ENCODE measurements around the gene CDC14B. TPM values are rescaled to one million over a fixed set of nuclear protein-coding genes. Genes with fewer than 3 reads are reported as not detected.
A peak's percentile ranks its signal among the peaks of the same experiment; 100 is the strongest.

The CDC14B gene
- total RNA-seq, 1 experiment from 2014 or later = 57.1 TPM

DNA sequence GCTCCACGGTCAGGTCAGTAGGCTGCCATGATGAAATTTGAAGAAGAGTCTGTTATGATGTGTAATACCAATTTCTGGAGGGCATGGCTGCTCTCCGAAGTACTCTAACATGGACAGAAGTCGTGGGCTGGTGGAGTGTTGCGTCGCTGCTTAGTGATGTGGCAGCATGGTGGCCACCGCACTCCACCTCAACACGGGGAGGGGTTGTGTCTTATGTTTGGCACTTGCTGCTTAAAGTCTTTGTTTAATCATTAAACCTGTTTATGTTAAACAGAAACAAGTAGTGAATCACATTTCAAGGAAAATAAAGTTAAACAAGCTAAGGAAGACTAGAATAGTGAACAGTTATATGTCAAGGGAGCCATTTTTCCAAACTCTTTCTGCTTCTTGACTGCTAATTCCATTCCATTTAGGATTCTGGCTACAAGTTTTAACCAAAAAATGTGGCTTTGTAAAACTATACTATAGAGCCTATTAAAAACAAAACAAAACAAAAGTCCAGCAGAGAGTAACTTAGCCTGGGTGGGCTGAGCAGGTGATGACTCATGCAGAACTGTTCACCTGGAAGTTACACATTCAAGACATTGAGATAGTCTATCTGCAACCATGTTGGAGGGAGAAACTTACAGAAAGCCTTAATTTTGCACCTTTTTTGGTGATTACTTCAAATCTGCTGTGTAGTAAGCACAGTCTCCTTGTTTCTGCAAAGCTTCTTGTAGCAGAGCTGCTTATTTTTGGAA is 160.2 kb downstream of the CDC14B start:
- POLR2A ChIA-PET = no interaction called here
- TF ChIP-seq RELA (CRISPR knock-in tag; IDR thresholded peaks at IDR 0.05; ENCODE audit: borderline replicate concordance) = no peak
- no peak for TF ChIP-seq CREB1 (CRISPR knock-in tag; IDR thresholded peaks at IDR 0.05)
- TF ChIP-seq HMGA2 (CRISPR knock-in tag; IDR thresholded peaks at IDR 0.05) = no peak
- TF ChIP-seq, protein P1, sequence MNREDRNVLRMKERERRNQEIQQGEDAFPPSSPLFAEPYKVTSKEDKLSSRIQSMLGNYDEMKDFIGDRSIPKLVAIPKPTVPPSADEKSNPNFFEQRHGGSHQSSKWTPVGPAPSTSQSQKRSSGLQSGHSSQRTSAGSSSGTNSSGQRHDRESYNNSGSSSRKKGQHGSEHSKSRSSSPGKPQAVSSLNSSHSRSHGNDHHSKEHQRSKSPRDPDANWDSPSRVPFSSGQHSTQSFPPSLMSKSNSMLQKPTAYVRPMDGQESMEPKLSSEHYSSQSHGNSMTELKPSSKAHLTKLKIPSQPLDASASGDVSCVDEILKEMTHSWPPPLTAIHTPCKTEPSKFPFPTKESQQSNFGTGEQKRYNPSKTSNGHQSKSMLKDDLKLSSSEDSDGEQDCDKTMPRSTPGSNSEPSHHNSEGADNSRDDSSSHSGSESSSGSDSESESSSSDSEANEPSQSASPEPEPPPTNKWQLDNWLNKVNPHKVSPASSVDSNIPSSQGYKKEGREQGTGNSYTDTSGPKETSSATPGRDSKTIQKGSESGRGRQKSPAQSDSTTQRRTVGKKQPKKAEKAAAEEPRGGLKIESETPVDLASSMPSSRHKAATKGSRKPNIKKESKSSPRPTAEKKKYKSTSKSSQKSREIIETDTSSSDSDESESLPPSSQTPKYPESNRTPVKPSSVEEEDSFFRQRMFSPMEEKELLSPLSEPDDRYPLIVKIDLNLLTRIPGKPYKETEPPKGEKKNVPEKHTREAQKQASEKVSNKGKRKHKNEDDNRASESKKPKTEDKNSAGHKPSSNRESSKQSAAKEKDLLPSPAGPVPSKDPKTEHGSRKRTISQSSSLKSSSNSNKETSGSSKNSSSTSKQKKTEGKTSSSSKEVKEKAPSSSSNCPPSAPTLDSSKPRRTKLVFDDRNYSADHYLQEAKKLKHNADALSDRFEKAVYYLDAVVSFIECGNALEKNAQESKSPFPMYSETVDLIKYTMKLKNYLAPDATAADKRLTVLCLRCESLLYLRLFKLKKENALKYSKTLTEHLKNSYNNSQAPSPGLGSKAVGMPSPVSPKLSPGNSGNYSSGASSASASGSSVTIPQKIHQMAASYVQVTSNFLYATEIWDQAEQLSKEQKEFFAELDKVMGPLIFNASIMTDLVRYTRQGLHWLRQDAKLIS (CRISPR knock-in tag; IDR thresholded peaks at IDR 0.05; ENCODE audit: borderline replicate concordance) = no peak
- no peak for TF ChIP-seq ZNF219 (CRISPR knock-in tag; IDR thresholded peaks at IDR 0.05; ENCODE audit: borderline replicate concordance)
- TF ChIP-seq, protein P2, sequence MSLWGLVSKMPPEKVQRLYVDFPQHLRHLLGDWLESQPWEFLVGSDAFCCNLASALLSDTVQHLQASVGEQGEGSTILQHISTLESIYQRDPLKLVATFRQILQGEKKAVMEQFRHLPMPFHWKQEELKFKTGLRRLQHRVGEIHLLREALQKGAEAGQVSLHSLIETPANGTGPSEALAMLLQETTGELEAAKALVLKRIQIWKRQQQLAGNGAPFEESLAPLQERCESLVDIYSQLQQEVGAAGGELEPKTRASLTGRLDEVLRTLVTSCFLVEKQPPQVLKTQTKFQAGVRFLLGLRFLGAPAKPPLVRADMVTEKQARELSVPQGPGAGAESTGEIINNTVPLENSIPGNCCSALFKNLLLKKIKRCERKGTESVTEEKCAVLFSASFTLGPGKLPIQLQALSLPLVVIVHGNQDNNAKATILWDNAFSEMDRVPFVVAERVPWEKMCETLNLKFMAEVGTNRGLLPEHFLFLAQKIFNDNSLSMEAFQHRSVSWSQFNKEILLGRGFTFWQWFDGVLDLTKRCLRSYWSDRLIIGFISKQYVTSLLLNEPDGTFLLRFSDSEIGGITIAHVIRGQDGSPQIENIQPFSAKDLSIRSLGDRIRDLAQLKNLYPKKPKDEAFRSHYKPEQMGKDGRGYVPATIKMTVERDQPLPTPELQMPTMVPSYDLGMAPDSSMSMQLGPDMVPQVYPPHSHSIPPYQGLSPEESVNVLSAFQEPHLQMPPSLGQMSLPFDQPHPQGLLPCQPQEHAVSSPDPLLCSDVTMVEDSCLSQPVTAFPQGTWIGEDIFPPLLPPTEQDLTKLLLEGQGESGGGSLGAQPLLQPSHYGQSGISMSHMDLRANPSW (CRISPR knock-in tag; conservative IDR thresholded peaks at IDR 0.05; ENCODE audit: low read depth) = no peak
- no peak for TF ChIP-seq GTF2I (CRISPR knock-in tag; conservative IDR thresholded peaks at IDR 0.05)
- TF ChIP-seq ZNF263 (CRISPR knock-in tag; IDR thresholded peaks at IDR 0.05; ENCODE audit: low read depth) = no peak
- TF ChIP-seq ZNF121 (CRISPR knock-in tag; IDR thresholded peaks at IDR 0.05) = no peak
- TF ChIP-seq, protein P3, sequence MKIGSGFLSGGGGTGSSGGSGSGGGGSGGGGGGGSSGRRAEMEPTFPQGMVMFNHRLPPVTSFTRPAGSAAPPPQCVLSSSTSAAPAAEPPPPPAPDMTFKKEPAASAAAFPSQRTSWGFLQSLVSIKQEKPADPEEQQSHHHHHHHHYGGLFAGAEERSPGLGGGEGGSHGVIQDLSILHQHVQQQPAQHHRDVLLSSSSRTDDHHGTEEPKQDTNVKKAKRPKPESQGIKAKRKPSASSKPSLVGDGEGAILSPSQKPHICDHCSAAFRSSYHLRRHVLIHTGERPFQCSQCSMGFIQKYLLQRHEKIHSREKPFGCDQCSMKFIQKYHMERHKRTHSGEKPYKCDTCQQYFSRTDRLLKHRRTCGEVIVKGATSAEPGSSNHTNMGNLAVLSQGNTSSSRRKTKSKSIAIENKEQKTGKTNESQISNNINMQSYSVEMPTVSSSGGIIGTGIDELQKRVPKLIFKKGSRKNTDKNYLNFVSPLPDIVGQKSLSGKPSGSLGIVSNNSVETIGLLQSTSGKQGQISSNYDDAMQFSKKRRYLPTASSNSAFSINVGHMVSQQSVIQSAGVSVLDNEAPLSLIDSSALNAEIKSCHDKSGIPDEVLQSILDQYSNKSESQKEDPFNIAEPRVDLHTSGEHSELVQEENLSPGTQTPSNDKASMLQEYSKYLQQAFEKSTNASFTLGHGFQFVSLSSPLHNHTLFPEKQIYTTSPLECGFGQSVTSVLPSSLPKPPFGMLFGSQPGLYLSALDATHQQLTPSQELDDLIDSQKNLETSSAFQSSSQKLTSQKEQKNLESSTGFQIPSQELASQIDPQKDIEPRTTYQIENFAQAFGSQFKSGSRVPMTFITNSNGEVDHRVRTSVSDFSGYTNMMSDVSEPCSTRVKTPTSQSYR (CRISPR knock-in tag; IDR thresholded peaks at IDR 0.05) = no peak
- TF ChIP-seq, protein P4, sequence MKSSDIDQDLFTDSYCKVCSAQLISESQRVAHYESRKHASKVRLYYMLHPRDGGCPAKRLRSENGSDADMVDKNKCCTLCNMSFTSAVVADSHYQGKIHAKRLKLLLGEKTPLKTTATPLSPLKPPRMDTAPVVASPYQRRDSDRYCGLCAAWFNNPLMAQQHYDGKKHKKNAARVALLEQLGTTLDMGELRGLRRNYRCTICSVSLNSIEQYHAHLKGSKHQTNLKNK (CRISPR knock-in tag; IDR thresholded peaks at IDR 0.05) = no peak
- TF ChIP-seq FOXJ3 (CRISPR knock-in tag; IDR thresholded peaks at IDR 0.05; ENCODE audit: borderline replicate concordance) = no peak
- TF ChIP-seq ZBTB21 (CRISPR knock-in tag; IDR thresholded peaks at IDR 0.05; ENCODE audit: borderline replicate concordance) = no peak
- no peak for TF ChIP-seq ELF4 (CRISPR knock-in tag; IDR thresholded peaks at IDR 0.05; ENCODE audit: low read depth)
- TF ChIP-seq, protein P5, sequence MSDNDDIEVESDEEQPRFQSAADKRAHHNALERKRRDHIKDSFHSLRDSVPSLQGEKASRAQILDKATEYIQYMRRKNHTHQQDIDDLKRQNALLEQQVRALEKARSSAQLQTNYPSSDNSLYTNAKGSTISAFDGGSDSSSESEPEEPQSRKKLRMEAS (CRISPR knock-in tag; IDR thresholded peaks at IDR 0.05) = no peak
- no peak for TF ChIP-seq ATF1 (CRISPR knock-in tag; IDR thresholded peaks at IDR 0.05)
- Mint-ChIP-seq H3K4me1 (peaks cover 44% of the 10 kb centered on the region), H3K27me3 (ENCODE audit: low read depth) (no peaks in the 10 kb centered on the region), H3K4me3 (no peak overlapping the region), H3K27ac (0 out of 2 replicates have a peak overlapping the region, but pooled peaks have one; percentile 43), H3K9me3 (no peaks in the 10 kb centered on the region), H3K36me3 (peaks cover 6% of the 10 kb centered on the region)
- ATAC-seq (no peak), DNase-seq (ENCODE audit: low spot score) (no peak)
- CTCF ChIA-PET = interaction anchor here (1.0 to 1.5 kb wide), 2 partner anchors 107 to 207 kb away, joined by 3 read pairs; no protein-coding TSS in a partner anchor
